MV-4-11 (cell line): Measurements from ENCODE around the gene S100A6.
"Not testable (repeated sequence)": the region's sequence is repeated elsewhere in the genome, so short reads cannot be mapped to it uniquely, and the experiment has no call there.

Experiments used
- DNase-seq: peaks from one replicate; lab custom pipeline; 2025; lab: John Stamatoyannopoulos, UW

S100A6 gene

GRCh38 chr1:153535242-153536011, at the start of gene S100A6:
Gene S100A6 (minus strand): TSS chr1:153535991. CDS start chr1:153535339, 652 bp downstream.
- DNase-seq = peak; percentile 30

GRCh38 chr1:153585006-153585405, 49.2 kb upstream of the S100A6 start:
- no peak for DNase-seq

- DNase-seq = no peak
Observed at GRCh38 chr1:153583976-153584375, 48.2 kb upstream of the S100A6 start.

GRCh38 chr1:153583514-153583913, 47.7 kb upstream of the S100A6 start:
- DNase-seq = not testable (repeated sequence)

GRCh38 chr1:153582836-153583235, 47.0 kb upstream of the S100A6 start:
- DNase-seq = not testable (repeated sequence)

GRCh38 chr1:153578936-153579335, 43.1 kb upstream of the S100A6 start:
- no peak for DNase-seq

GRCh38 chr1:153578490-153578889, 42.7 kb upstream of the S100A6 start:
- no peak for DNase-seq

DNA sequence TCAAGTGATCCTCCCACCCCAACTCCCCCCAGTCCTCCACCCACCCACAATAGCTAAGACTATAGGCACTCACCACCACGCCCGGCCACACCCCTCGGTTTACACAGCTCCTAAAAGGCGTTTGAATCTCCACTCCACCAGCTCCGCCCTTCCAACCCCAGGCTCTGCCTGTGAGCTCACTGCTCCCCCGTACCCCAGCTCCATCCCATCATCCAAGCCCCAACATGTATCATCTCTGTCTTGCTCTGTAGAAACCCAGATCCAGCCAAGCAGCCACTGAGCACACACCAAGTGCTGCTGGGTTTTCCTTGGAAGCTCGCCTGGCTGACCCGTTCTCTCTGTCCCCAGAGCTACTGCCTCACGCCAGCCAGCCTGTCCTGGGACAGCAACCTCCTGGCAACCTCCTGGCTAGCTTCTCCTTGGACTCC, 41.8 kb upstream of the S100A6 start:
- DNase-seq = no peak

GRCh38 chr1:153577138-153577537, 41.3 kb upstream of the S100A6 start:
- peak; percentile 59 for DNase-seq

DNA sequence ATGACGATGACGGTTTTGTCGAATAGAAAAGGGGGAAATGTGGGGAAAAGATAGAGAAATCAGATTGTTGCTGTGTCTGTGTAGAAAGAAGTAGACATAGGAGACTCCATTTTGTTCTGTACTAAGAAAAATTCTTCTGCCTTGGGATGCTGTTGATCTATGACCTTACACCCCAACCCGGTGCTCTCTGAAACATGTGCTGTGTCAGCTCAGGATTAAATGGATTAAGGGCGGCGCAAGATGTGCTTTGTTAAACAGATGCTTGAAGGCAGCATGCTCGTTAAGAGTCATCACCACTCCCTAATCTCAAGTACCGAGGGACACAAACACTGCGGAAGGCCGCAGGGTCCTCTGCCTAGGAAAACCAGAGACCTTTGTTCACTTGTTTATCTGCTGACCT, 39.7 kb upstream of the S100A6 start:
- DNase-seq = peak; percentile 13

GRCh38 chr1:153575081-153575491, 39.3 kb upstream of the S100A6 start:
- not testable (repeated sequence) for DNase-seq

DNA sequence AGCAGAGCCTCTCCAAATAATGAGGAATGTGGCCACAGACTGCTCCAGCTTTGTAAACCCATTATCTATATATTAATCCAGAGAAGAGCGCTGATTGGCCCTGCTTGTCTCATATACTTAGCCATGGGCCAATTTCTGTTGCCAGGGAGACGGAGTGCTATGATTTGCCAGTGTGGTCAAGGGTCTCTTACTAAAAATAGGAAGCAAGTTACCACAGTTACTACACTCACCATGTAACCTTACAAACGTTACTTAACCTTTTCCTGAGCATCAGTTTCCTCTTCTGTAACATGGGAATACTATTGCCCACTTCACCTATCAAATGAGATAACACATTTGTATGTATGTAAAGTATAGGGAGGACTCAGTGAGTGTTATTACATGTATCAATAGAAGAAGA, 37.6 kb upstream of the S100A6 start:
- DNase-seq = peak; percentile 55

GRCh38 chr1:153572569-153573015, 36.8 kb upstream of the S100A6 start:
- DNase-seq = peak; percentile 87

- DNase-seq = no peak
Observed at GRCh38 chr1:153571706-153572105, 35.9 kb upstream of the S100A6 start.

GRCh38 chr1:153570874-153571273, 35.1 kb upstream of the S100A6 start:
- DNase-seq = no peak

DNA sequence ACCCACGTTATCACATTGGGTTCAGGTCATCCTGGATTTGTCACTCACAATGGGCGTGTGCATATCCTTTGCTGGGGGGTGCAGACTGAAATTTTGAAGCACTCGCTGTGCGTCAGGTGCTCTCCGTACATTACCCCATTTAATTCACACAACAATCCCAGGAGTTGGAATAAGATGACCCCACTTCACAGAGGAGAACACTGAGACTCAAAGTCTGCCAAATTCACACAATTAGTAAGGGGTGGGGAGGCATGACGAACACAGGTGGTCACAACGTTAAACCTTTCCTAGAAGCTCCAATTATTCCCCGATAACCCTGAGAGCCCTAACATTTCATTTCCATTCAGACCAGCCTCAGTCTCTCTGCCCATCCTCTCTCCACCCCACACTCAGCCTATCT, 33.7 kb upstream of the S100A6 start:
- DNase-seq = no peak

DNA sequence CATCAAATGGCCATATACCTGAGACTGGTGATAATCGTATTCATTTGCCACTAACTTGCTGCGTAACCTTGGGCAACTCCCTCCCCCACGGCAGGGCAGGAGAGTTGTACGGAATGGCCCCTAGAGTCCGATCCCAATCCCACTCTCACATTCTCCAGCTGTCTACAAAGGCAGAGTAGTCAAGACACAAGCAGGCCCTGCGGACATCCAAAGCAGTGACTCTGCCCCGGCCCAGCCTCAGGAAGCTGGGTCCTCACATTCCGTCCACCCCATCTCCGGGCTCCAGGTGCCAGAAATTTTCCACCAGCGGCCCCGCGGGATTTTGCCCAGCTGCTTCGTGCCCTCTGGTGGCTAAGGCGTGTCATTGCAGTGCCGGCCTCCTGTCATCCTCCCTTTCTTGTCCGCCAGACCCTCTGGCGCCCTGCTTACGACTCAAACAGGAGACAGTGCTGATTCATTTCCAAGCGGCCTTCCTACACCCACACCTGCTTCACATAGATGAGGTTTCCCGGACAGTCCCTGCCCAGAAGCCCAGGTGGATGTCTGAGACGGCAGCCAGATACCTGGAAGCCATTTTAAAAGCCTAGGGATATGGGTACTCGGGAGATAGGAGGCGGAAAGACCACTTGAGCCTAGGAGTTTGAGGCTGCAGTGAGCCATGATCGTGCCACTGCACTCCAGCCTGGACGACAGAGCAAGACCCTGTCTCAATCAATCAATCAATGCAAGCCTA, 32.7 kb upstream of the S100A6 start:
- peak; percentile 53 for DNase-seq

DNA sequence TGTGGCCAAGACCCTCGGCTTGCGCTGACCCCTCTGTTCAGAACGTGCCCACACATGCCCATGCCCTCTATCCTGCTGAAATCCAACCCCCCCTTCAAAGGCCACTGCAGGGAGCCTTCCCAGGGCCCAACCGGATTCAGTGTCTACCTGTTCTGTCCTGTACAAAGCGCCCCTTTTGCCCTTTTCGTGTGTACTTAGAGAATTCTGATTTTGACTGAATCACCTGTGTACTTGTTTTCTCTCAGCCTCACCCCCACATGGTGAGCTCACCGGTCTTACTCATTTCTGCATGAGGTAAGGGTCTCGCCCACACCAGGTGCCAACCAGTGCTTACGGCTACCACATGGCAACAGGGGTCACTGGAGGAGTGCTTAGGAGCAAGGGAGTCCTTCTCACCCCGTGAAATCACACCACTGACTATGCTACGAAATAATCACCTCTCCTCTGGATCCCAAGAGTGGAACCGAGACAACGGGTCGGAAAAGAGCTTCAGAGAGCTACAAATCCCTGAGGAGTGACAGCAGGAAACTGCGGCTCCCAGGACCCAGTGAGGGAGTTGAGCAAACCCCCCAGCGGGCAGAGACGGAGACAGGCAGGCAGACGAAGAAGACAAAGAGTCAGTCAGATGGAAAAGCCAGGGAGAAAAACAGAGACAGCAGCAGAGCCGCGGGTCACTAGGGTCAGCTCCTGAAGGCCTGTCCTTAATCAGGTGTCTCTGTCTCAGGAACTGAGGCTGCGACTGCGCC, 32.0 kb upstream of the S100A6 start:
- DNase-seq = no peak

DNA sequence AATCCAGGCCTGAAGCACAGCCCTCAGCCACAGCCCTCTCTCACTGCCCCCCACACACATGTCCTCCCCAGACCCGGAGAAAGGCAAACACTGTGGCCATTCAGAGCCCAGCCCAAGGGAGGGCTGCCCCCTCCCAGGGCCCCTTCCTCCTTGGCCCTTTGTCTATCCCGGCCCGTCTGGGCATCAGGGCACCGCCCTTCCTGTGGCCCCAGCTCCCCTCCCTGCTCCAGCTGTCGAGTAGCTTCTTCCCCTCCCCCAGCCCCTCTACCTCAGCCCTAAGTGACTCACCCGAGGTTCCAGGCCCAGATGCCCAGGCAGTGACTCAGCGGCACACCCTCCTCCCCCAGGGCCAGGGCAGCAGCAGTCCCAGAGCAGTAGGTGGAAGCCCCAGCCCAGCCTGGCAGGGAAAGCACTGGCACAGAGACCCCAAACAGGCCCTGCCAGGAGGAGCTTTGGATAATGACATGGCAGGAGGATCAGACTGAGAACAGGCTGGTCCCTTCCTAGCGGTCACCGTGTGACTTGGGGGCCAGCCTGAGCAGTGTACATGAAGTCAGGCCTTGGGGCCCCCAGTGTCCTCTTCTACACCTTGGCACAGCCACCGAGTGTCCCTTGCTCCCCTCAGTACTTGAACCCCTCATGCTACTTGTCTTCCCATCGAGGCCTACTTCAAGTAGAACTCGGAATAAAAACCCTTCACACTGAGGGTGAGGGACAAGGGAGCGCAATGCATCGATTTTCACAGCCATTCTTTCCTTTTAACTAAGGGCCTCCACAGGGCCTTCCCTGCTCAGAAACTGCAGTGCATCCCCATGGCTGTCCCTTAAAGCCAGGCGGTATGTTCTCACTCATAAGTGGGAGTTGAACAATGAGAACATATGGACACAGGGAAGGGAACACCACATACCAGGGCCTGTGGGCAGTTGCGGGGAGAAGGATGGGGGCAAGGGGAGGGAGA, 30.9 kb upstream of the S100A6 start:
- peak; percentile 93 for DNase-seq

GRCh38 chr1:153565529-153566374, 30.0 kb upstream of the S100A6 start, which contains the start of gene S100A2:
Gene S100A2 (minus strand): TSS chr1:153565844. CDS start chr1:153563877, 1,967 bp downstream.
- peak; percentile 68 for DNase-seq
